CD14-positive monocyte (primary cell): ENCODE results near the gene PLA2G15. TPM values are rescaled to one million over a fixed set of nuclear protein-coding genes. Genes with fewer than 3 reads are reported as not detected.

Experiments
- DNase-seq, 3 donors: peaks; one replicate each; pipeline ENCODE4 v3.0.0-alpha.2; 2011 to 2022
- H2AFZ ChIP-seq: 2 replicates; pipeline ENCODE4 v1.6.0; 2012; ENCODE audit warnings: mild to moderate bottlenecking, low read depth, low read length, inconsistent platforms; ENCODE audit not compliant: insufficient read depth, poor library complexity, severe bottlenecking
- H3K27ac ChIP-seq, 2 donors: 1 replicate in 1 of 2; 2 replicates in 1 of 2; pipeline ENCODE4 v1.5.1; 2012 to 2013; ENCODE audit warnings: low read length in 2 of 2, control low read depth in 1 of 2, inconsistent platforms in 1 of 2, low read depth in 1 of 2, mild to moderate bottlenecking in 1 of 2
- H3K27me3 ChIP-seq, 2 donors: one replicate each; pipeline versions ENCODE4 v1.6.0 to v1.6.1; 2011 to 2013; ENCODE audit warnings: low read length in 2 of 2; ENCODE audit not compliant: control insufficient read depth in 2 of 2, insufficient read depth in 2 of 2
- H3K36me3 ChIP-seq, 2 donors: replicated peaks in 1 of 2; 1 replicate in 1 of 2; 2 replicates in 1 of 2; pipeline versions ENCODE4 v1.5.1 to v1.6.1; 2012 to 2013; ENCODE audit warnings: low read length in 2 of 2, control low read depth in 1 of 2, inconsistent platforms in 1 of 2, mild to moderate bottlenecking in 1 of 2; ENCODE audit not compliant: insufficient read depth in 2 of 2, control insufficient read depth in 1 of 2
- H3K4me1 ChIP-seq, 2 donors: 1 replicate in 1 of 2; 2 replicates in 1 of 2; pipeline versions ENCODE4 v1.5.1 to v1.6.1; 2012 to 2013; ENCODE audit warnings: low read length in 2 of 2, control low read depth in 1 of 2, inconsistent platforms in 1 of 2, mild to moderate bottlenecking in 1 of 2, moderate library complexity in 1 of 2; ENCODE audit not compliant: insufficient read depth in 2 of 2, control insufficient read depth in 1 of 2
- H3K4me2 ChIP-seq: replicated peaks from 2 replicates; pipeline ENCODE3; 2012; ENCODE audit warnings: low read length, moderate library complexity, mild to moderate bottlenecking; ENCODE audit not compliant: poor library complexity, severe bottlenecking; ENCODE audit errors: extremely low read depth
- H3K4me3 ChIP-seq, 3 experiments: fragments of 200-600 bp in 1 of 3; sonication (generic) in 1 of 3; replicated peaks in 1 of 3; 1 replicate in 2 of 3; 2 replicates in 1 of 3; pipeline ENCODE4 v1.5.1; 2011 to 2013; ENCODE audit warnings: low read length in 3 of 3, mild to moderate bottlenecking in 3 of 3, control low read depth in 2 of 3, low read depth in 2 of 3, inconsistent platforms in 1 of 3, moderate library complexity in 1 of 3
- H3K79me2 ChIP-seq: 2 replicates; pipeline ENCODE4 v1.6.0; 2012; ENCODE audit warnings: mild to moderate bottlenecking, control low read depth, inconsistent platforms, low read length, moderate library complexity; ENCODE audit not compliant: insufficient read depth
- H3K9ac ChIP-seq: 2 replicates; pipeline ENCODE4 v1.6.0; 2017; ENCODE audit warnings: low read length, mild to moderate bottlenecking; ENCODE audit not compliant: insufficient read depth, poor library complexity, severe bottlenecking
- H3K9me3 ChIP-seq, 2 donors: replicated peaks in 1 of 2; 1 replicate in 1 of 2; 2 replicates in 1 of 2; pipeline versions ENCODE4 v1.5.1 to v1.6.1; 2012 to 2013; ENCODE audit warnings: low read length in 2 of 2, control low read depth in 1 of 2; ENCODE audit not compliant: control insufficient read depth in 1 of 2, insufficient read depth in 1 of 2
- H4K20me1 ChIP-seq: 2 replicates; pipeline ENCODE4 v1.6.0; 2012; ENCODE audit warnings: mild to moderate bottlenecking, low read length, control low read depth, moderate library complexity; ENCODE audit not compliant: insufficient read depth
- H3K27ac Mint-ChIP-seq, 7 donors: one replicate each; pipeline ENCODE4 v1.8.0; 2020; ENCODE audit warnings: mild to moderate bottlenecking in 7 of 7, mixed read lengths in 7 of 7, moderate library complexity in 6 of 7, inconsistent platforms in 2 of 7
- H3K27me3 Mint-ChIP-seq, 3 donors: one replicate each; pipeline ENCODE4 v1.8.0; 2021 to 2022; ENCODE audit warnings: low read depth in 3 of 3, mild to moderate bottlenecking in 3 of 3, mixed read lengths in 3 of 3, moderate library complexity in 3 of 3, inconsistent platforms in 1 of 3
- H3K36me3 Mint-ChIP-seq, 2 donors: one replicate each; pipeline ENCODE4 v1.8.0; 2020; ENCODE audit warnings: mixed read lengths in 2 of 2, inconsistent platforms in 1 of 2, mild to moderate bottlenecking in 1 of 2
- H3K4me1 Mint-ChIP-seq: one replicate; pipeline ENCODE4 v1.8.0; 2020; ENCODE audit warnings: mild to moderate bottlenecking, mixed read lengths
- H3K4me3 Mint-ChIP-seq, 2 donors: one replicate each; pipeline ENCODE4 v1.8.0; 2020; ENCODE audit warnings: mild to moderate bottlenecking in 2 of 2, mixed read lengths in 2 of 2, moderate library complexity in 1 of 2
- H3K9me3 Mint-ChIP-seq, 7 donors: one replicate each; pipeline ENCODE4 v1.8.0; 2020 to 2022; ENCODE audit warnings: mixed read lengths in 7 of 7, mild to moderate bottlenecking in 6 of 7, moderate library complexity in 6 of 7, inconsistent platforms in 2 of 7
- CTCF ChIP-seq: fragments of 200-600 bp; IDR thresholded peaks from one replicate; pipeline ENCODE4 v1.8.0; 2022; ENCODE audit warnings: antibody characterized with exemption, mild to moderate bottlenecking
- WGBS: methylation state at CpG from one replicate; pipeline ENCODE4 v1.1.5; 2013; ENCODE audit warnings: missing lambda C conversion rate; ENCODE audit not compliant: insufficient coverage; 5-methylcytosine and 5-hydroxymethylcytosine counted together
- intact Hi-C, 2 donors: fragments of 100-400 bp; cut with micrococcal nuclease; formaldehyde crosslinking; loops; one replicate each; pipeline versions ENCODE4 v1.15.0 to v1.15.1; 2023
- polyA plus RNA-seq, 3 donors: library from polyadenylated mRNA; depleted of rRNA in 1 of 3; unstranded in 2 of 3; stranded (reverse) in 1 of 3; fragments of 300-500 nt in 2 of 3; fragments of >200 nt in 1 of 3; fragmentation: Illumina TruSeq in 2 of 3; gene quantifications; 1 replicate in 2 of 3; 2 replicates in 1 of 3; pipeline ENCODE4 v1.2.3, GENCODE V29; 2012 to 2021

PLA2G15 gene
- polyA plus RNA-seq, 3 donors, result 27.8 to 34.8 (median 29.5) TPM

GRCh38 chr16:68299571-68300453 is 54.6 kb downstream of the PLA2G15 start:
- TF ChIP-seq CTCF, result no peak
- no peak overlapping the region for H3K4me2 ChIP-seq
- H3K27ac Mint-ChIP-seq, result no peak overlapping the region
- 92% methylated on average over 7 of the region's 11 CpGs for WGBS
- H3K79me2 ChIP-seq, result peaks cover 11% of the 10 kb centered on the region
- H3K4me3 Mint-ChIP-seq, result no peak overlapping the region
- H3K9ac ChIP-seq, result no peak overlapping the region
- peaks cover 15% of the 10 kb centered on the region for H3K4me1 Mint-ChIP-seq
- peaks cover 36% of the 10 kb centered on the region for H4K20me1 ChIP-seq
- peaks cover 84 to 100% of the 10 kb centered on the region in 2 donors for H3K36me3 ChIP-seq
- no peak for DNase-seq
- H3K4me1 ChIP-seq, result peaks cover 11 to 13% of the 10 kb centered on the region in 2 donors
- no peaks in the 10 kb centered on the region for H3K27me3 Mint-ChIP-seq
- no peaks in the 10 kb centered on the region for H3K9me3 Mint-ChIP-seq
- H3K4me3 ChIP-seq, result no peak overlapping the region
- intact Hi-C loops, result no loop called here
- peaks cover 87 to 95% of the 10 kb centered on the region in 2 donors for H3K36me3 Mint-ChIP-seq
- peak overlapping the region in 1 of 2 donors; percentile 54 for H3K27ac ChIP-seq
- no peaks in the 10 kb centered on the region for H3K9me3 ChIP-seq
- no peaks in the 10 kb centered on the region for H3K27me3 ChIP-seq
- H2AFZ ChIP-seq, result no peak overlapping the region

- no peak for DNase-seq
- peak overlapping the region in 1 of 2 donors; percentile 54 for H3K27ac ChIP-seq
- no peak overlapping the region for H3K9ac ChIP-seq
- H3K27me3 Mint-ChIP-seq, result no peaks in the 10 kb centered on the region
- no peak overlapping the region for H3K4me3 ChIP-seq
- H3K27me3 ChIP-seq, result no peaks in the 10 kb centered on the region
- peaks cover 15% of the 10 kb centered on the region for H3K4me1 Mint-ChIP-seq
- intact Hi-C loops, result no loop called here
- H3K9me3 Mint-ChIP-seq, result no peaks in the 10 kb centered on the region
- no peak overlapping the region for H2AFZ ChIP-seq
- peaks cover 45% of the 10 kb centered on the region for H4K20me1 ChIP-seq
- H3K27ac Mint-ChIP-seq, result peak overlapping the region in 4 of 7 donors; percentile 12 to 46 (median 31)
- H3K36me3 Mint-ChIP-seq, result peaks cover 88 to 95% of the 10 kb centered on the region in 2 donors
- no peak overlapping the region for H3K4me3 Mint-ChIP-seq
- no peak for TF ChIP-seq CTCF
- H3K36me3 ChIP-seq, result peaks cover 88 to 100% of the 10 kb centered on the region in 2 donors
- WGBS, result 93% methylated on average over 3 of the region's 7 CpGs
- no peak overlapping the region for H3K4me2 ChIP-seq
- H3K79me2 ChIP-seq, result peaks cover 17% of the 10 kb centered on the region
- peaks cover 11 to 13% of the 10 kb centered on the region in 2 donors for H3K4me1 ChIP-seq
- H3K9me3 ChIP-seq, result no peaks in the 10 kb centered on the region
These were observed 55.7 kb downstream of the PLA2G15 start for GRCh38 chr16:68300734-68301459.
